DMS79 (cell line): Measurements from ENCODE around the gene NPIPB5.
"Not testable (repeated sequence)": the region's sequence is repeated elsewhere in the genome, so short reads cannot be mapped to it uniquely, and the experiment has no call there.

Source experiments
- DNase-seq: peaks from one replicate; lab custom pipeline; 2025; lab: John Stamatoyannopoulos, UW

NPIPB5 gene

DNA sequence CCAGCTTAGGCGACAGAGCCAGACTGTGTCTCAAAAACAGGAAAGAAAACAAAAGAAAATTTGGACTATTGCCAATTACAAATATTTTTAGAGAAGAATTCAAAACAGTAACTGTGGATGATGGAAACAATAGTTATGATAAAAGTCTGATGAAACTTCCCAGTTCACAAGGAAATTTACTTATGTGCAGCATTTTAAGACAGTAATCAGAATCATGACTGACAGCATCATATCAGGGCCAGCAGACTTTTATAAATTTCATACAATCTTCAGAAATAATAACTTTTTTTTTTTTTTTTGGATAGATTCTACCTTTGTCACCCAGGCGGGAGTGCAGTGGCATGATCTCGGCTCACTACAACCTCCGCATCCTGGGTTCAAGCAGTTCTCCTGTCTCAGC, at the start of gene NPIPB5:
TSS of gene NPIPB5 (plus strand) at position 301 of the 400 bp plus-strand sequence. CDS start 2,911 bp downstream, outside the sequence.
- DNase-seq, result not testable (repeated sequence)

DNA sequence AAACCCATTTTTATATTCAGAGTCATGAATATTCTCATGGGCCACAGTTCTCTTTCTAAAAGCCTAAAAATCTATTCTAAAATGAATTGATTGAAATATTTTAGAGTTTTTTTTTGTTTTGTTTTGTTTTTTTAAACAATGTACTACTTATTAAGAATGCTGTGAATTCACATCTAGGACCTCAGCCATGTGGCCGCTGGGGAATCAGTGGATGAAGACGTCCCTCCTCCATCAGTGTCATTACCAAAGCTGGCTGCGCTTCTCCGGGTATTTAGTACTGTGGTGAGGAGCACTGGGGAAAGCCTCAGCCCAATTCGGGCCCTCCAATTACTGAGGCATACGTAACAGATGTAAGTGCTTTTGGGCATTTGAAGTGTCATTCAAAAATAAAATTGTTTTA, 41.8 kb upstream of the NPIPB5 start:
- DNase-seq, result not testable (repeated sequence)

DNA sequence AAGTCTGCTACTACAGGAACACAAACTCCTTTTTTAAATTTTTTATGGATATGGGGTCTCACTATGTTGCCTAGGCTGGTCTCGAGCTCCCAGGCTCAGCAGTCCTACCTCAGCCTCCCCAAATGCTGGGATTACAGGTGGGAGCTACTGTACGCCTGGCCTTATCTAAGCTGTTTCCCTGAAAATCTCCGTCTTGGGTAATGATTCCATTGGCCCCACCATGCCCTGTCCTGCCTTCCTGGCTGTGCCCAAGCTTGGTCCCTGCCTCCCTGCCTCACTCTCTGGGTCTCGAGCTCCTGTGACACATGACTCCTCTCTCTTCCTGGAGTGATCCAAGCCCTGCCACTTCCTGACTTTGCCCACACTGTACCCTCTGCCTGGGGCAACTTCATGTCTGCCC, 27.3 kb downstream of the NPIPB5 start:
- DNase-seq, result not testable (repeated sequence)

- DNase-seq, result not testable (repeated sequence)
Measured at GRCh38 chr16:22544809-22545208, 34.1 kb downstream of the NPIPB5 start.

DNA sequence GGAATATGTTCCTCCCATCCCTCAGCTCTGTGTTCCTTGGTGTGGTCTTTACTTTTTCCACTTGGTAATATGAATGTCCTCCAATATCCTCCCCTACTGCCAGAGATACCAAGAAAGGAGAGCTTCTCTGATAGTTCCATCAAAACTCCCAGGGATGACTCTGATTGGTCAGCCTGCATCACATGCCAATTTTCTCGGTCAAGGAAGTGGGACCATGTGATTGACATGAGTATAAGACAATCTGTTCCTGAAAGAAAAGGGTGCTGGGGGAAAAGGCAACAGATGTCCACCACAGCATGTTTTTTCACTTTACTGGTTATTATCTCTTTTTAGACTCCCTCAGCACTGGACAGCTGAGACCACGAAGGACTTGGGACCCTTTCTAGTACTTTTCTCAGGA, 35.9 kb downstream of the NPIPB5 start:
- DNase-seq, result not testable (repeated sequence)

- not testable (repeated sequence) for DNase-seq
Measured at GRCh38 chr16:22547170-22547765, 36.6 kb downstream of the NPIPB5 start.

DNA sequence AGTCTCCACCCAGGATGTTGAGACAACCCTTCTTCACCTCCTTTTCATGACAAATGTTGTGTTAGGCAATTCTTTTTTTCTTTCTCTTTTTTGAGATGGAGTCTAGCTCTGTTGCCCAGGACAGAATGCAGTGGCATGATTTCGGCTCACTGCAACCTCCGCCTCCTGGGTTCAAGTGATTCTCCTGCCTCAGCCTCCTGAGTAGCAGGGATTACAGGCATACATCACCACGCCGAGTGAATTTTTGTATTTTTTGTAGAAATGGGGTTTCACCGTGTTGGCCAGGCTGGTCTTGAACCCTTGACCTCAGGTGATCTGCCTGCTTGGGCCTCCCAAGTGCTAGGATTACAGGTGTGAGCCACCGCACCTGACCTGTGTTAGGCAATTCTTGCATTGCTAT, 39.2 kb downstream of the NPIPB5 start:
- DNase-seq, result not testable (repeated sequence)

DNA sequence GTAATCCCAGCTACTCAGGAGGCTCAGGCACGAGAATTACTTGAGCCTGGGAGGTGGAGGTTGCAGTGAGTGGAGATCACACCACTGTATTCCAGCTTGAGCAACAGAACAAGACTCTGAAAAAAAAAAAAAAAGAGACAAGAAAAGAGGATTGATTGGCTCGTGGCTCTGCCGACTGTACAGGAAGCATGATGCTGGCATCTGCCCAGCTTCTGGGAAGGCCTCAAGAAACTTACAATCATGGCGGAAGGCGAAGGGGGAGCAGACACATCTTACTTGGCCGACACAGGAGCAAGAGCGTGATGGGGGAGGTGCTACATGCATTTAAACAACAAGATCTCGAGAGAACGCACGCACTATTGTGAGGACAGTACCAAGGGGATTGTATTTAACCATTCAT, 40.5 kb downstream of the NPIPB5 start:
- DNase-seq, result not testable (repeated sequence)

- DNase-seq, result not testable (repeated sequence)
Measured at GRCh38 chr16:22551651-22552050, 41.0 kb downstream of the NPIPB5 start.

DNA sequence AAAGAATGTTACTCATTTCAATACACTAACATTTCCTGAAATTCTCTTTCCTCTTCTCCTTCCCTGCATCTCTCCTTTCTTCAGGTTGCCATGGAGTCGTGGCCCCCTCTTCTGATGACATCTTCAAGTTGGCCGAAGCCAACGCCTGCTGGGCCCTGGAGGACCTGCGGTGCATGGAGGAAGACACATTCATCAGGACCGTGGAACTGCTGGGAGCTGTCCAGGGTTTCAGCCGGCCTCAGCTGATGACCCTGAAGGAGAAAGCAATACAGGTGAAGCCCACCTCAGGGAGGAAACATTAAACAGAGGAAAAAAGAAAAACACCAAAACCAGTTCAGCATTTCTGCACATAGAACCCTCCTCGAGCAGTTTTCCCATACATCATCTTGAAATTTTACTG, 46.1 kb downstream of the NPIPB5 start:
- DNase-seq, result not testable (repeated sequence)
